ENCODE results near the gene TGFBI.

The TGFBI gene

GRCh38 chr5:136025900-136026299, 2.9 kb upstream of the TGFBI start:
- DNase-seq (ENCODE audit: low spot score): no peak

DNA sequence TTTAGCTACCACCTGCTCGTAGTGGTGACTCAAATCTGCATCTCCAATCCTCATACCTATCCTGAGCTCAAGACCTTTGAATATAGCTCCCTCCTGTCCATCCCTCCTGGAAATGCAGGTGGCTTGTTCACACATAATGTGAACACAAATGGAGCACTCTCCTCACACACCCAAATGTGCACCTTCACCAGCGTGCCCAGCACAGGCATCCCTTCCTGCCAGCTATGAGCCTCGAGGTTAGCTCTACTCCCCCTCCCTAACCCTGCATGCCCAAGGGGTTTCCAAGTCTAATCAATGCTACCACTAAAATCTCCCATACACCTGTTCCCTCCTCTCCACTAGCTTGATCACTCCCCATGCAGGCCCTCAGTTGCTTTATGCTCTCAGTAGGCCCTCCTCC, 2.2 kb upstream of the TGFBI start:
- no peak for DNase-seq (ENCODE audit: low spot score)

DNA sequence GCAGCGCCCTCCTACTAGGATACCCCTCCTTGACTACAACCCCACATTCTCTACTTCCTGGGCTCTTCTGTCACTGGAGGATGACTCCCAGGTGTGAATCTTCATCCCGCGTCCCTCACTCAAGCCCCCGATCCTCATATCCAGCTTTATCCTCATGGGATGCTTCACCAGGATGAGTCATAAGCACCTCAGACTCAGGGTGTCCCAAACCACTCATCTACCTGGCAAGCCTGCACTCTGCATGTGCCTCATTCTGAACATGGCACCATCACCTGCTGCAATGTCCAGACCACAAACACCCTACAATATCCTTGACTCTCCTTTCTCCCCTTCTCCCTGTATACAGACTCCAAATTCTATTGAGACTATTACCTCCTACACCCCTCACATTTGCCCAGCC, 1.5 kb upstream of the TGFBI start:
- DNase-seq (ENCODE audit: low spot score): no peak

- no peak for DNase-seq (ENCODE audit: low spot score)
Observed at GRCh38 chr5:136028090-136028489, 698 bp upstream of the TGFBI start.

GRCh38 chr5:136030252-136030651, 1.5 kb downstream of the TGFBI start:
- no peak for DNase-seq (ENCODE audit: low spot score)

DNA sequence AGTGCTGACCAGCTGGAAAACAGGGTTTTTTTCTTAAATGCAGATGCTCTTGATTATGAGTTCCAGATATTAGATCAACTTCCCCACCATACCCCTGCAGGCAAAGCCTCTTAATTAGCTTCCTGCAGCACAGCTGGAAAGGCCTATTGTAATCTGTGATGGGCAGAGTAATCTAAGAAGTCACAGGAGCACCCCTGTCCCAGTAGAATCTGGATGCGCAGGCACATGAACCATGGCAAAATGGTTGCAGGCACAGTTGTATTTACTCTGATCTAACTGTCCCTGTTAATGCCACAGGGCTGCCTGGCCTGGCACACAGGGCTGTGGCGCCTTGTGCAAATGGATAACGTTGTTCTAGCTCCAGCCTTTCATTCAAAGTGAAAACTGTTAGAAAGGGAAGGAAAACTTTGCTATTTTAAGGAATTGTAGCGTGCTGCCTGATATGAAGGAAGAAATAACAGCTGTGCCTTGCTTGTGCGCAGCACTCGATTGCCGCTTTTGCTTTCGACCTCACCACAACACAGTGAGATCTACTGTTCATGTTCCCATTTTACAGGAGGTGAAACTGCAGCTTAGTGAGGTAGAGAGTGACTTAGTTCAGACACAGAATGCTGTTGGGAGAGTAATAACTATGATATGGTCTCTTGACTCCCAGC, 2.3 kb downstream of the TGFBI start:
- no peak for DNase-seq (ENCODE audit: low spot score)

DNA sequence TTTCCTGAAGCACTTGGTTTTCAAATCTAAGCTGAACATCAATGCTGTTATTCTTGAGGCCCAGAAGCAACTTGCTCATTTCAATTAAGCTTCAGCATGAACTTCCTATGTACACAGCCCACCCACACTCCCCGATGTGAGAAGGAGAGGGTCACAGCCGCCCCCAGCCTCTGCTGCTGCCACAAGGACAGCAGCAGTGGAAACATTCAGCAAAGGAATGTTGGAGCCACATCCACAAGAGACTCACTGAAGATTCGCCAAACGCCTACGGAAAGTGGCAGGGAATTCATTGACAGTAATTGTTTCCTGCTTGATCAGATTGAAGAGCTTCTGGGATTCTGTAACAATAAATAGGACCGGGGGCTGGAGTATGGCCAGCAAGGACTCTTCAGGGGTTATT, 2.9 kb downstream of the TGFBI start:
- no peak for DNase-seq (ENCODE audit: low spot score)

GRCh38 chr5:136032564-136032963, 3.8 kb downstream of the TGFBI start:
- DNase-seq (ENCODE audit: low spot score): no peak

DNA sequence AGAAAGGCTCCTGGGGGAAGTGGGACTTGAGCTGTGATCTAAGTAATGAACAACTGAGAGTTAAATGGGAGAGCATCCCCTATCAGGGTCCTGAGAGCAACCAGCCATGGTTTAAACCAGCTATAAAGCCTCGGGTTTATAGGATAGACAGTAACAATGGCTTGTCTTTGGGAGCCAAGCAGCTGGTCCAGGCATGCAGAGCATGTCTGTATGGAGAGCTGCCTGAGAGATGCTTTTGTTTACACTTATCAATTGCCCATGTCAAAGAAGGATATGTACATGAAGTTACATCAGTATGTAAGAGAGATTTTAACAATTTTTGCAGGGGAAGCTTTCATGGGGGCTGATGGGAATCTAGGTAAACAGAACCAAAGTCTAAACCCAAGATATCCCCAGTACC, 4.4 kb downstream of the TGFBI start:
- DNase-seq (ENCODE audit: low spot score): no peak

GRCh38 chr5:136033848-136034247, 5.1 kb downstream of the TGFBI start:
- DNase-seq (ENCODE audit: low spot score): no peak

DNA sequence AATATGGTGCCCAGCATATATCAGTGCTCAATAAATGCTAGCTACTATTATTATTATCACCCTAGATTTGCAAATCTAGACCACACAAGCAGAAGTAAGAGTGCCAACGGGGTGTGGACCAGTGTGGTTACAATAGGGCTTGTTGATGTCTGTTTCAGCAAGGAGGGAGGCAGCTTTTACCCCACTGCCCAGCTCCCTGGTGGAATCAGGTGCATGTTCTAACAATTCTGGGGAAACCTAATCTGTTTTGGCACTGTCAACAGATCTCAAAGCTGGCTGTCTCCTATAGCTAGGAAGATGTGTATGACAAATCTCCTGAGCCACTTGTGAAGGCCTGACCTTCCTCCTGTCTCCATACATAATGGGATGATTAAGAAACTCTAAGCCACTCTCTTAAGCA, 5.7 kb downstream of the TGFBI start:
- no peak for DNase-seq (ENCODE audit: low spot score)

DNA sequence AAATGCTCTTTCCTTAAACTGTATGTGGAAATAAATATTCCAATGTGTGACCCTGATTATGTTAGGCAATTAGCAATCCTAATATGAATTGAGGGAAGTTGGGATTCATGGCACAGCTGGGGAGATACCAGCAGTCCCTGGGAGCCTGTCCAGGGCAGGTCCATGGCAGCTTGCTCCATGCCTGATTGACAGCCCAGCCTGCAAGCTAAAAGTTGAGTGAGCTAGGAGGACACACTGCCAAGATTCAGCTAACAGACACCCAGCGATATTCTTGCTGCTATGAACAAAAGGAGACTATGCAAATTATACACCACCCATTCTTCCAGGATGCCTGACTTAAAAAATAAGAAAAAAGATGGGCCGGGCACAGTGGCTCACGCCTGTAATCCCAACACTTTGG, 6.2 kb downstream of the TGFBI start:
- no peak for DNase-seq (ENCODE audit: low spot score)

GRCh38 chr5:136035837-136036236, 7.0 kb downstream of the TGFBI start:
- DNase-seq (ENCODE audit: low spot score): no peak

DNA sequence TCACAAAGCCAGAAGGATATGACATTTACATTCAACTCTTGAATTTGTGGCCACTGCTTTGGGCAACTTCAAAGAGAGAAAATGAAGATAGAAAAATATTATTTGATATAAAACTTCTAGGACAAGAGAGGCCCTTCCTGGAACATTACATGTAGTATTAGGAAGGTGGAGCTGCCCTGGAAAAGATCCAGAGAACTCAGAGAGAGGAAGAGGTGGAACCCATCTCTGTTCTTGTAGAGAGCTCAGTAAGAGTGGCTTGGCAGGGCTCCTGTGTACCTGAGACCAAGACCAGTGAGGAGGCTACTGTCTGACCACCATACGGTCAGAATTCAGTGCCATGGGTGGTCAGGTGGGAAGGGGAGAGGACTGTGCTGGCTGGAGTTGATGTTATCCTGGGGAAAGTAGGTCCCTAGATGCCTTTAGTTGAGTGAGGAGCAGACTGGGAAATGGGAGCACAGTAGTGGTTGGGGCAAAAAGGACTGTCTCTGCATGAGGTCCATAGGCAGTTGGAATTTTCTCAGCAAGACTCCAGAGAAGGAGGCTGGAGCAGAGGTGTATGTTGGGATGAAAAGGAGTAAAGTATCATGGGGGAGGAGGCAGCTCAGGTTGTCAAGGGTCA, 7.6 kb downstream of the TGFBI start:
- no peak for DNase-seq (ENCODE audit: low spot score)

DNA sequence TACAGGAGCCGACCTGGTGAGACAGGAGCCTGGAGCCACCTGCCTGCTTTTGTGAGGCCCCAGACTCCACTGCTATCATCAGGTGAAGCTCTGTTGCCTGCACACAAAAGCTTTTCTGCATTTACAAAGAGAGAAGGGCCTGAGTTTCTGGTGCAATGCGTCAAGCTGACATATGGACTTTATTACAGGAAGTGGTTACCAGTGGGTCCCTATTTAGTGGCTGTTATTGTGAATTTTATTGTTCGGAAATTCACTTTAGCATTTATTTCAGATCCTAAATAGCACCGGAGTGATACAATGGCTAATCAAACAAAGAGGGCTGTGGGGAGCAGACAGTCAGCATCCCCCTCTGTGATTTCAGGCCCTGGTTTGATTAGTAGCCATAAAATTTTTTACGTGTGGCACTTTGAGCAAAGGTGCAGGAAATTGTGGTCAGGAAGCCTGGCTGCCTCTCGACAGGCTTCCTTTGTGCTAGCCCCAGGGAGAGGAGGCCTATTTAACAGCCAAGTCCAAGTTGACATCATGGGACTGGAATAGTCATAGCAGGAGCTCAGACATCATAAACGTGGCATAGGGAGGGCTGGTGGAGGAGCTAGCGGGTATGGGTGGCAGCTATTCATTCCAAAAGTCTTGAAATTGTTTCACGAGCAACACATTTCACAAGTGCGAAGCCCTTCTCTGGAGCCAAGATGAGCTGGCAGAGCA, 8.4 kb downstream of the TGFBI start:
- no peak for DNase-seq (ENCODE audit: low spot score)

GRCh38 chr5:136038635-136039034, 9.8 kb downstream of the TGFBI start:
- DNase-seq (ENCODE audit: low spot score): no peak

DNA sequence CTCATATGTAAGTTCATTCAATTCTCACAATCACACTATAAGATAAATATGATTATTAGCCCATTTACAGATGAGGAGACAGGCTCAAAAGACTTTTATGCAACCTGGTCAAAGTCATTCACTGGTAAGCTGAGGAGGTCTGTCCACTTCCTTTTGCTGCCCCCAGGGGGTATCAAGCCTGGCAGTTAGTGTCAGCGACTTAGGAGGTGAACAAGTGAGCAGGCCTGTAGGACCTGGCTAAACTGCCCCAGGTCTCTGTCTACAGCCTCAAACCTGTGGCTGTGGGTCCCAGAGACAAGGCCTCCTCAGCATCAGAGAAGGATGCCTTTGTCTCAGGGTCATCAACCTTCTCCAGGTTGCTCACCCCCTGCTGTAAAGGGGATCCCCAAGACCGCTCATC, 10.4 kb downstream of the TGFBI start:
- no peak for DNase-seq (ENCODE audit: low spot score)

GRCh38 chr5:136040746-136041415, 12.1 kb downstream of the TGFBI start:
- peak; percentile 37 for DNase-seq (ENCODE audit: low spot score)

- DNase-seq (ENCODE audit: low spot score): no peak
Observed at GRCh38 chr5:136042156-136042555, 13.4 kb downstream of the TGFBI start.

- DNase-seq (ENCODE audit: low spot score): no peak
Observed at GRCh38 chr5:136042665-136043121, 13.9 kb downstream of the TGFBI start.

- no peak for DNase-seq (ENCODE audit: low spot score)
Observed at GRCh38 chr5:136043551-136043950, 14.8 kb downstream of the TGFBI start.

DNA sequence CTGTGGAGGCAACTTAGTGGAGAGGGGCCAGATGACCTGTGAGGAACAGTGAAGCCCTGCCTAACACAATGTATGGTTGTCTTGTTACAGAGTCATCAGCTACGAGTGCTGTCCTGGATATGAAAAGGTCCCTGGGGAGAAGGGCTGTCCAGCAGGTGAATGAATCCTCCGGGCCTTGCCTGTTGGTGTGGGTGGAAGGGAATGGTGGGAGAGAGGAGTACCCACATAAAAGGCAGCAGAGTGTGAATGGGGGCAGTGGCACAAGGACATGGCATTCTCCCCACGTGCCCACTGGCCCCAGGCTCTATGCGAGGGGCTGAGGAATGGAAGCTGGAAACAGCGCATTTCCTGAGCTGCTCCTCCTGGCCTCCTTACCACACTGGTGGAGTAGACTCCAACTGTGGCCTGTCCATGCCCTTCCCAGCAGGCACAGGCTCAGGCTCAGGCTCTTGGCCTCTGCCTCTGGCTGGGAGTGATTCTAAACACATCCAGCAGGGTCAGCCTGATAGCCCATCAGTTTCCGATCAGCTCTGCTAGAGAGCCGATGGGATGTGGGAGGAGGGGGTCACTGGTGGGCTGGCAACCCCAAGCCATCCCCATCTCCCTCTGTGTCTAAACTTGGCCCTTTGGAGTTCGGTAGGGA, 15.3 kb downstream of the TGFBI start:
- no peak for DNase-seq (ENCODE audit: low spot score)
